ENCODE results near the gene MYBL2. TPM values are rescaled to one million over a fixed set of nuclear protein-coding genes. Genes with fewer than 3 reads are reported as not detected.
A peak's percentile ranks its signal among the peaks of the same experiment; 100 is the strongest.
"Not testable (repeated sequence)": the region's sequence is repeated elsewhere in the genome, so short reads cannot be mapped to it uniquely, and the experiment has no call there.

The MYBL2 gene
- total RNA-seq = 26.6 and 41.9 TPM in 2 replicates

DNA sequence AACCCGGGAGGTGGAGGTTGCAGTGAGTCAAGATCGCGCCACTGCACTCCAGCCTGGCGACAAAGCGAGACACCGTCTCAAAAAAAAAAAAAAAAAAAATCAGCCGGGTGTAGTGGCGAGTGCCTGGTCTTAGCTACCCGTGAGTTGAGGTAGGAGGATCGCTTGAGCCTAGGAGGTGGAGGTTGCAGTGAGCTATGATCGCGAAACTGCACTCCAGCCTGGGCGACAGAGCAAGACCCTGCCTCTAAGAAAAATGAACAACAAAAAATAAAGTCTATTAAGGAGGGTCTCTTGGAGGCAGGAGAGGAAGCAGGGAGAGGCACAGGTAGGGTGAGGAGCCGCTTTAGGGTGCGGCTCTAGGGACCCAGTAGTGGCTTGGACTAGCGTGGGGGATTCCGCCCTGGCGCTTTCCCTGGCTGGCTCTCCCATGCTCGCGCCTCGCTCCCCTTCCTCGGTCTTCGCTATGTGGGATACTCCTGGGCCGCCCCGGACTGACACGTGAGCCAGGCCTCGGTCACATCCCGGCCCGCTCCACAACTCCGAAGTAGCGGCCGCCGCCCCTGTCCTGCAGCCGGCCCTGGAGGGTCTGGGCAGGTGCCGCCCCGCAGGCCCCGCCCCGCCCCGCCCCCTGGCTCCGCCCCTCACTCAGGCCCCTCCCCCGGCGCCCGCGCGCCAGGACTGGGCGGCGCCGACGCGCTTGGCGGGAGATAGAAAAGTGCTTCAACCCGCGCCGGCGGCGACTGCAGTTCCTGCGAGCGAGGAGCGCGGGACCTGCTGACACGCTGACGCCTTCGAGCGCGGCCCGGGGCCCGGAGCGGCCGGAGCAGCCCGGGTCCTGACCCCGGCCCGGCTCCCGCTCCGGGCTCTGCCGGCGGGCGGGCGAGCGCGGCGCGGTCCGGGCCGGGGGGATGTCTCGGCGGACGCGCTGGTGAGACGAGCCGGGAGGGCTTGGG is at the start of gene MYBL2:
Gene MYBL2, plus strand, starts transcription at position 739 of the 953 bp plus-strand sequence. Its CDS starts 170 bp downstream, at position 909.
- DNase-seq (ENCODE audit: low read depth, low spot score) = peak; percentile 10

- DNase-seq (ENCODE audit: low read depth, low spot score) = no peak
Observed at GRCh38 chr20:43631598-43631997, 35.3 kb upstream of the MYBL2 start.

DNA sequence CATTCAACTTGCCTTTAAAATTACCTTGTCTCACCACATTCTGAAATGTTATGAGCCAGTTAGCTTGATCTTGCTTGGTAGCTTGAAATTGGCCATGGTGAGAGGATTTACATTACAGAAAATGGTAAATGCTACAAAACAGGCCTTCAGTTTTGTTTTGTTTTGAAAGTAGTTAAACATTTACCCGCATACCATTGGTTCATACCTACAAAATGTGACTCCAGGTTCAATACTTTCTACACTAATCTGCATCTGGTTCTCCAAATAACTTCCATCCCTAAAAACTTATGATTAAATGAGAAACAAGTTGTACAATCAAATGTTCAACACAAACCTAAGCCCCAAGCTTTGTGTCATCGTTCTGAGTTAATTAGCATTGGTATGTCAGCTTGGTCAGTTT is 30.5 kb upstream of the MYBL2 start:
- DNase-seq (ENCODE audit: low read depth, low spot score) = no peak

DNA sequence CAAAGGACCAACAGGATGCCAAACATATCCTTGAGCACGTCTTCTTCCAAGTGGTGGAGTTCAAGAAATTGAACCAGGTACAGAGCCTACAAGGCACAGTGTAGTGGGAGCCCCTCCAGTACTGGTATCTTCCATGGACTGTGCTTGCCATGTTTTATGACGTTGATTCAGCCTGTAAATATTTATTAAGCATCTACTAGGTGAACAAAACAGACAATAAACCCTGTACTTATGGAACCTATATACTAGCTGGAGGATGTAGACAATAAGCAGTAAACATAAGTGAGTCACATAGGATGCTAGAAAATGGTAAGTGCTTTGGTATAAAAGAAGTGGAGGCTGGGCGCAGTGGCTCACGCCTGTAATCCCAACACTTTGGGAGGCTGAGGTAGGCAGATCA is 24.4 kb upstream of the MYBL2 start:
- DNase-seq (ENCODE audit: low read depth, low spot score) = no peak

- no peak for DNase-seq (ENCODE audit: low read depth, low spot score)
Observed at GRCh38 chr20:43650997-43651525, 15.9 kb upstream of the MYBL2 start.

GRCh38 chr20:43651650-43652184 is 15.2 kb upstream of the MYBL2 start:
- DNase-seq (ENCODE audit: low read depth, low spot score) = not testable (repeated sequence)

GRCh38 chr20:43653966-43654365 is 12.9 kb upstream of the MYBL2 start:
- DNase-seq (ENCODE audit: low read depth, low spot score) = no peak

- not testable (repeated sequence) for DNase-seq (ENCODE audit: low read depth, low spot score)
Observed at GRCh38 chr20:43655176-43655575, 11.7 kb upstream of the MYBL2 start.

- no peak for DNase-seq (ENCODE audit: low read depth, low spot score)
Observed at GRCh38 chr20:43655937-43656336, 11.0 kb upstream of the MYBL2 start.

DNA sequence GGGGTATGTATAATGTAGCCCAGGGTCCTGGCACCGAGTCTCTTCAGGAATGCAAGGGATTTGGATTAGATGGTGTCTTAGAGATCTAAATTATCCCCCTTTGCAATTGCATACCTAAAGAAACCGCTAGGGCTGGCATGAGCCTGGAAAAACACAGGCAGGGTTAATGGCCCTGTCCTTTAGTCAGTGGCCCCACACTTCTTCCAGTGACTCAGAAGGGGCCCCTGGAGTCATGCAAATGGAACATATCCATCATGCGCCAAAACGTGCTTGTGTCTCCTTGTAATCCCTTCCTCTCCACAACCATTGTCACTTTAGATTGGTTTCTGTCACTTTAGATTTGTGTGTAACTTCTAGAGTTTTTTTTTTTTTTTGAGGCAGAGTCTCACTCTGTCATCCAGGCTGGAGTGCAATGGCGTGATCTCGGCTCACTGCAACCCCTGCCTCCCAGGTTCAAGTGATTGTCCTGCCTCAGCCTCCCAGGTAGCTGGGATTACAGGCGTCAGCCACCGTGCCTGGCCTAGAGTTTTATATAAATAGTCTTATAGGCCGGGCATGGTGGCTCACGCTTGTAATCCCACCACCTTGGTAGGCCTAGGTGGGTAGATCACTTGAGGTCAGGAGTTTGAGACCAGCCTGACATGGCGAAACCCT is 8.7 kb upstream of the MYBL2 start:
- DNase-seq (ENCODE audit: low read depth, low spot score) = no peak

DNA sequence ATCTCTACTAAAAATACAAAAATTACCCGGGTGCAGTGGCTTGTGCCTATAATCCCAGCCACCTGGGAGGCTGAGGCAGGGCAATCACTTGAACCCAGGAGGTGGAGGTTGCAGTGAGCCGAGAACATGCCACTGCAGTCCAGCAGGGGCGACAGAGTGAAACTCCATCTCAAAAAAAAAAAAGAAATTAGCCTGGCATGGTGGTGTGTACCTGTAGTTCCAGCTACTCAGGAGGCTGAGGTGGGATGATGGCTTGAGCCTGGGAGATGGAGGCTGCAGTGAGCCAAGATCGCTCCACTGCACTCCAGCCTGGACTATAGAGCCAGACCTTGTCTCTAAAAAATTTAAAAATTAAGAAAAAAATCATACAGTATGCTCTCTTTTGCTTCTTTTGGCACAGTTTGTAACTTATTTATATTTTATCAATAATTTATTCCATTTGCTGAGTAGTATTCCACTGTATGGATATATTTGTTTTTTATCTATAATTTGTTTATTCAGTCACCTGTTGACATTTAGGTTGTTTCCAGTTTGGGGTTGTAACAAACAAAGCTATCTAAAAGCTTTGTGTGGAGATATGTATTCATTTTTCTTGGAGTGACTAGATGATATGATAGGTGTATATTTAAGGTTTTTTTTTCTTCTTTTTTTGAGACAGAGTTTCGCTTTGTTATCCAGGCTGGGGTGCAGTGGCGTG is 8.0 kb upstream of the MYBL2 start:
- DNase-seq (ENCODE audit: low read depth, low spot score) = no peak

DNA sequence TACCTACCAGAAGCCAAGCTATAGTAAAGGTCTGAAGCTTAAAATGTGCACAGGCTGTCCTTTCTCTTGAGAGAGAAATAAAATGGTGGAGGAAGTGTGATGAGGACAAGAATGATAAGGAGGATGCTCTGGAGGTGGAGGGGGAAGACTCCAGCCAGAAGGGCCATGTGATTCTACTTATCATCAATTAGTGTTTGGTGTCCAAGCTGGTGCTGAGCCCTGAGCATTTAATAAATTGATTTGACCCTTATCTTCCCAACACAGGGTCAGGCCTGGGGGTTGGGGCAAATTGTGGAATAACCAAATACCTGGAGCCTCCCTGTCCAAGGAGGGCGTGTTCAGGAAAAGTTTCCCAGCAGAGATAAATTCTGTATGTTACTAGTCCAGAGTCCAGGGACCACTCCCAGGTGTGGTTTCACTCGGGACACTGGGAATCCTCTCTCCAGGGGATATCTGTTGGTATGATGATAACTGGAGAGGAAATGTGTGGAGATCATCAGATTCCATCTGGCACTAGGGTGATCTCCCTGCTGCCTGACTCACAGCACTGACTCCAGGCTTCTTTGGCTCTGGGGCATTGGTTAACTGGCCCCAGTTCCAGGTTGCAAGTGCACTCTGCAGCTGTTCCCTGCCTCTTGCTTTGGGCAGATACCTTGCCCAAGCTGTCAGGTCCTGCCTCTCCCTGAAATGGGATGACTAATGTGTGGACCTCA is 3.8 kb upstream of the MYBL2 start:
- DNase-seq (ENCODE audit: low read depth, low spot score) = no peak

- DNase-seq (ENCODE audit: low read depth, low spot score) = no peak
Observed at GRCh38 chr20:43665466-43666176, 1.3 kb upstream of the MYBL2 start.

GRCh38 chr20:43667341-43668132 is 623 bp downstream of the MYBL2 start:
- DNase-seq (ENCODE audit: low read depth, low spot score) = no peak

DNA sequence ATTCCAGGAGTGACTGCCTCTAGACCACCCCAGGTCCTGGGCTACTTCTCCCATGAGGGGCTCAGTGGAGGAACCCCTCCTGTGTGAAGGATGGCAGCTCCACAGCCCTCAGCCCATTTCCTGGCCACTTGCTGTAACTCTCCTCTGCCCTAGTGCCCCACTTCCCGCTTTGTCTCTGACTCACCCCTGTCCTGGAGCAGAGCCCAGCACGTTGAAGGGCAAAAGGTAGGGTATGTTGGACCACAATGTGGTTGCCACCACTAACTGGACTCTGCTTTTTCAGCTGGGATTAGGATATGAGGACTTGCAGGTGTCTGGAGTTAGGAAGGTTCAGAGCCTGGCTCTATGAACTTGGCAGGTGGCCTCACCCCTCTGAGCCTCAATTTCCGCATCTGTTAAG is 2.4 kb downstream of the MYBL2 start:
- no peak for DNase-seq (ENCODE audit: low read depth, low spot score)

DNA sequence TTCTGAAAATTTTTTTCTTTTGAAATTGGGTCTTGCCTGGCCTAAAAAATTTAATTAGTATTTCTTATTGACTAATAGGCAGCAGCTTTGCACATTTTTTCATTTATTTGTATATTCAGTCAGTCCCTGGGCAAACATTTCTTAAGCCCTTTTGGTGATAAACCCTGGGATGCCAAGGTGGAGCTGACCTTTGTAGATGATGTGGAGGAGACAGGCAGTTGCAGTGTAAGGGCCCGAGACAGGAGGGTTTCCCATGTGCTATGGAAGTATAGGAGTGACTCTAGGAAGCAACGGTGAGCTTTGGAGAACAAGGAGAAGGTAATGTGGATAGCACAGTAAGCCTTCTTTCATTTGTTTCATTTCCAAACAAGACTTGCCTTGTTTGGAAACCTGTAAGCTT is 3.5 kb downstream of the MYBL2 start:
- DNase-seq (ENCODE audit: low read depth, low spot score) = no peak

GRCh38 chr20:43676368-43676767 is 9.5 kb downstream of the MYBL2 start:
- no peak for DNase-seq (ENCODE audit: low read depth, low spot score)

DNA sequence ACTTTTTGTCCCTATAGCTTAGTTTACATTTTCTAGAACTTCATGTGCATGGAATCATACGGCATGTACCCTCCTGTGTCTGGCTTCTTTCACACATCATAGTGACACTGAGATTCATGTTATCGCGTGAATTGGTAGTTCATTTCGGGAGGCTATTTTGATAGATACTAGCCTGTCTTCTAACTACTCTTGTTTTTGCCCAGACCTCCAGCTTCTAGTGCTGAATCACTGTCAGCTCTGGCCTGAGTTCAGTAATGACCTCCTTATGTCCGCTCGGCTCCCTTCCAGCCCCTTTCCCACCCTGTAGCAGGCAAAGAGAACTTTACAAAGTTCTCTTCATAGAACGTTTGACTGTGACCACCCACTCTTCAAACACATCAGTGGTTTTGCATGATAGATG is 14.1 kb downstream of the MYBL2 start:
- DNase-seq (ENCODE audit: low read depth, low spot score) = no peak

DNA sequence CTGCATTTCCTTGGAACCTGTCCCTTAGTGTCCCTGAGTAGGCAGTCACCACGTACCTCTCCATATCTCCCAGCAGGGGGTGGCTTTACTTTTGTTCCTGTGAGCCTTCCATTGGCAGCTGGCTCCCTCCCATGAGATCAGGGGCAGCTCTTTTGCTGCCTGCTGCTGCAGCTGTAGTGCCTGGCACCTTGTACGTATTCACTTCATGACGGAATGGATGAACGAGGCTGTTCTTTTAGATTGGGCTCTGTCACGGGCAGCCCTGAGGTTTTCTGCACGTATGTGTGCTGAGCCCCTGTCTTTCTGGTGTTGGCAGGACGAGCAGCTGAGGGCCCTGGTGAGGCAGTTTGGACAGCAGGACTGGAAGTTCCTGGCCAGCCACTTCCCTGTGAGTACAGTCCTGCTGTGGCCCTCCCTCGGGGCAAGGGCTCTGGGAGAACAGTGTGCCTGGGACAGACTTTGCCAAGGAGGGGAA is 14.6 kb downstream of the MYBL2 start:
- no peak for DNase-seq (ENCODE audit: low read depth, low spot score)

Data from pulmonary artery endothelial cell (primary cell).